GM18526 (cell line): Measurements from ENCODE around the gene B3GNT4.
A peak's percentile ranks its signal among the peaks of the same experiment; 100 is the strongest.

Experiments used
- POLR2A ChIP-seq: IDR thresholded peaks from 3 replicates; pipeline ENCODE4 v1.6.1; 2011; ENCODE audit not compliant: insufficient read length; ENCODE audit errors: extremely low read depth

The B3GNT4 gene

GRCh38 chr12:122201381-122201780 is 2.1 kb upstream of the B3GNT4 start:
- TF ChIP-seq POLR2A: no peak

GRCh38 chr12:122202017-122202416 is 1.5 kb upstream of the B3GNT4 start:
- TF ChIP-seq POLR2A: no peak

- no peak for TF ChIP-seq POLR2A
Measured at GRCh38 chr12:122204167-122205052, 901 bp downstream of the B3GNT4 start.

GRCh38 chr12:122205053-122205925 is 1.8 kb downstream of the B3GNT4 start:
- TF ChIP-seq POLR2A: no peak

GRCh38 chr12:122206111-122206881 is 2.8 kb downstream of the B3GNT4 start:
- no peak for TF ChIP-seq POLR2A

GRCh38 chr12:122206976-122207375 is 3.5 kb downstream of the B3GNT4 start:
- no peak for TF ChIP-seq POLR2A

- no peak for TF ChIP-seq POLR2A
Measured at GRCh38 chr12:122207391-122207790, 3.9 kb downstream of the B3GNT4 start.

GRCh38 chr12:122208073-122208820 is 4.7 kb downstream of the B3GNT4 start:
- no peak for TF ChIP-seq POLR2A

- no peak for TF ChIP-seq POLR2A
Measured at GRCh38 chr12:122215771-122216170, 12.3 kb downstream of the B3GNT4 start.

GRCh38 chr12:122216445-122216844 is 12.9 kb downstream of the B3GNT4 start:
- TF ChIP-seq POLR2A: no peak

GRCh38 chr12:122225683-122226365 is 22.3 kb downstream of the B3GNT4 start, which contains the start of gene DIABLO:
Gene DIABLO (minus strand): TSS chr12:122226052. CDS start chr12:122226014, 38 bp downstream.
- peak; percentile 95 for TF ChIP-seq POLR2A

- no peak for TF ChIP-seq POLR2A
Measured at GRCh38 chr12:122226366-122227125, 23.0 kb downstream of the B3GNT4 start.

- TF ChIP-seq POLR2A: no peak
Measured at GRCh38 chr12:122227341-122227740, 23.8 kb downstream of the B3GNT4 start.
